HepG2 (cell line): ENCODE data around the gene KLK14. TPM values are rescaled to one million over a fixed set of nuclear protein-coding genes. Genes with fewer than 3 reads are reported as not detected.

Source experiments
- ATAC-seq: fragments of 200-7000 bp; cut with Tn5 transposase; 3 replicates; pipeline ENCODE4 v1.9.1; 2020; ENCODE audit warnings: mild to moderate bottlenecking, moderate library complexity
- BruUV-seq: library from RNA; stranded (reverse); fragments of 400-500 nt; replicated peaks from 2 replicates; lab custom pipeline; 2021; lab: Mats Ljungman, UMichigan
- CTCF ChIA-PET: fragments of 300-600 bp; formaldehyde crosslinking; extraction: SDS; loops from one replicate; lab custom pipeline; 2021; ENCODE audit warnings: low total read pairs, inconsistent platforms, low intra/inter-chr PET ratio; lab: Yijun Ruan, JAX
- POLR2A ChIA-PET: fragments of 350-600 bp; sonication (Branson Sonifier 250); formaldehyde crosslinking; loops from one replicate; lab custom pipeline; 2020; ENCODE audit warnings: antibody characterized with exemption, inconsistent platforms; lab: Yijun Ruan, JAX
- DNase-seq: peaks from one replicate; pipeline ENCODE4 v3.0.0-alpha.2; 2015; ENCODE audit warnings: low spot score
- FAIRE-seq: peaks from 3 replicates; lab custom pipeline; 2011; peaks lifted over from hg19 to GRCh38; lab: Jason Lieb, UNC
- H2AFZ ChIP-seq: one replicate; pipeline ENCODE4 v1.6.1; 2011; ENCODE audit warnings: low read length, inconsistent platforms
- H3K27ac ChIP-seq: fragments of 300-600 bp; 3 replicates; pipeline ENCODE4 v1.8.0; 2011; ENCODE audit warnings: mixed run types, mild to moderate bottlenecking, mixed read lengths, low read length, inconsistent platforms; ENCODE audit not compliant: insufficient read depth; ENCODE audit errors: extremely low read length
- H3K27me3 ChIP-seq, 2 experiments: fragments of 200-600 bp in 1 of 2; 2 replicates in 1 of 2; 3 replicates in 1 of 2; pipeline versions ENCODE4 v1.6.0 to v1.8.0; 2011; ENCODE audit warnings: low read length in 2 of 2, mild to moderate bottlenecking in 2 of 2, moderate library complexity in 2 of 2, inconsistent platforms in 1 of 2; ENCODE audit not compliant: insufficient read depth in 2 of 2, control insufficient read depth in 1 of 2
- H3K36me3 ChIP-seq, 2 experiments: fragments of 200-600 bp in 1 of 2; replicated peaks in 1 of 2; 2 replicates in 1 of 2; 3 replicates in 1 of 2; pipeline versions ENCODE4 v1.5.1 to v1.8.0; 2011; ENCODE audit warnings: low read length in 2 of 2, inconsistent platforms in 1 of 2; ENCODE audit not compliant: insufficient read depth in 2 of 2, control insufficient read depth in 1 of 2
- H3K4me1 ChIP-seq: 2 replicates; pipeline ENCODE4 v1.5.1; 2012; ENCODE audit warnings: low read length, inconsistent platforms; ENCODE audit not compliant: insufficient read depth
- H3K4me2 ChIP-seq: 2 replicates; pipeline ENCODE4 v1.6.0; 2011; ENCODE audit warnings: low read depth, low read length, inconsistent platforms
- H3K4me3 ChIP-seq, 3 experiments: fragments of 200-600 bp in 1 of 3; sonication (generic), shearing (Covaris generic) in 1 of 3; replicated peaks in 1 of 3; 2 replicates each; pipeline ENCODE4 v1.5.1; 2011 to 2016; ENCODE audit warnings: low read length in 3 of 3, inconsistent platforms in 2 of 3, low read depth in 2 of 3, mild to moderate bottlenecking in 2 of 3, control low read depth in 1 of 3, mixed read lengths in 1 of 3; ENCODE audit not compliant: insufficient read depth in 1 of 3
- H3K79me2 ChIP-seq: one replicate; pipeline ENCODE4 v1.6.1; 2011; ENCODE audit warnings: low read length, inconsistent platforms; ENCODE audit not compliant: insufficient read depth
- H3K9ac ChIP-seq: 2 replicates; pipeline ENCODE4 v1.6.0; 2011; ENCODE audit warnings: mild to moderate bottlenecking, low read depth, low read length, inconsistent platforms; ENCODE audit not compliant: insufficient read depth
- H3K9me3 ChIP-seq: 2 replicates; pipeline ENCODE4 v1.5.1; 2012; ENCODE audit warnings: mild to moderate bottlenecking, low read length
- H4K20me1 ChIP-seq: 2 replicates; pipeline ENCODE4 v1.6.0; 2011; ENCODE audit warnings: inconsistent platforms, mild to moderate bottlenecking, low read length, moderate library complexity; ENCODE audit not compliant: insufficient read depth
- BHLHE40 ChIP-seq: IDR thresholded peaks from 2 replicates; pipeline ENCODE4 v1.6.1; 2011; ENCODE audit warnings: low read length, improper control_type of control experiment
- PAWR ChIP-seq: sonication (generic); formaldehyde crosslinking; IDR thresholded peaks from 2 replicates; pipeline ENCODE4 v1.4.0; 2020; ENCODE audit warnings: missing genetic modification reagents, mild to moderate bottlenecking, borderline replicate concordance
- PTBP1 ChIP-seq: fragments of 200-400 bp; formaldehyde crosslinking; IDR thresholded peaks from 2 replicates; pipeline ENCODE4 v1.6.1; 2018; ENCODE audit warnings: low read length, low read depth; ENCODE audit not compliant: poor library complexity, severe bottlenecking
- REXO4 ChIP-seq: sonication (generic); formaldehyde crosslinking; IDR thresholded peaks from 2 replicates; pipeline ENCODE4 v1.8.0; 2022; ENCODE audit warnings: missing genetic modification reagents, mild to moderate bottlenecking, borderline replicate concordance
- TCF7L2 ChIP-seq: IDR thresholded peaks from 2 replicates; pipeline ENCODE4 v1.6.1; 2011; ENCODE audit warnings: mild to moderate bottlenecking, low read depth, low read length, moderate library complexity
- TFDP2 ChIP-seq: sonication (generic); formaldehyde crosslinking; IDR thresholded peaks from 2 replicates; pipeline ENCODE4 v1.4.0; 2020; ENCODE audit warnings: missing genetic modification reagents
- YEATS4 ChIP-seq: sonication (generic); formaldehyde crosslinking; IDR thresholded peaks from 2 replicates; pipeline ENCODE4 v1.4.0; 2020; ENCODE audit warnings: missing genetic modification reagents, borderline replicate concordance
- ZC3H4 ChIP-seq: sonication (generic); formaldehyde crosslinking; IDR thresholded peaks from 2 replicates; pipeline ENCODE4 v1.4.0; 2020; ENCODE audit warnings: missing genetic modification reagents, borderline replicate concordance
- ZNF430 ChIP-seq: sonication (generic); formaldehyde crosslinking; IDR thresholded peaks from 2 replicates; pipeline ENCODE4 v1.9.0; 2021; ENCODE audit warnings: mild to moderate bottlenecking, missing genetic modification reagents
- ZNF543 ChIP-seq: sonication (generic); formaldehyde crosslinking; IDR thresholded peaks from 2 replicates; pipeline ENCODE4 v1.4.0; 2020; ENCODE audit warnings: mild to moderate bottlenecking, missing genetic modification reagents
- WGBS: methylation state at CpG from one replicate; pipeline ENCODE4 v1.1.6; 2017; ENCODE audit warnings: low lambda C conversion rate; 5-methylcytosine and 5-hydroxymethylcytosine counted together
- in situ Hi-C: cut with HindIII; loops from 2 replicates; pipeline ENCODE4 v1.10.0; 2017; ENCODE audit warnings: low pct_unique_long_range_greater_than_20kb; ENCODE audit not compliant: extremely low pct_ligation_motif_present
- intact Hi-C: fragments of 100-400 bp; cut with micrococcal nuclease; formaldehyde crosslinking; loops from one replicate; pipeline ENCODE4 v1.10.0; 2022; ENCODE audit not compliant: unreplicated experiment
- polyA plus RNA-seq, 8 experiments: library from polyadenylated mRNA; depleted of rRNA in 3 of 8; stranded (reverse) in 7 of 8; unstranded in 1 of 8; fragments of >200 nt; fragmentation: Illumina TruSeq in 4 of 8; extraction: Trizol in 4 of 8; gene quantifications; 2 replicates each; pipeline versions ENCODE4 v1.2.1 to v1.2.3, GENCODE V29; 2011 to 2016; ENCODE audit warnings: low read depth in 4 of 8, missing spikeins in 1 of 8, mixed read lengths in 1 of 8; ENCODE audit not compliant: insufficient read depth in 1 of 8
- total RNA-seq, 5 experiments: library from RNA; depleted of rRNA; stranded (reverse); fragments of >200 nt; fragmentation: Illumina TruSeq; extraction: Trizol; gene quantifications; 2 replicates each; pipeline ENCODE4 v1.2.3, GENCODE V29; 2016; ENCODE audit warnings: low read depth in 1 of 5
- TF ChIP-seq, protein P1 (sequence below): sonication (generic); formaldehyde crosslinking; IDR thresholded peaks from 2 replicates; pipeline ENCODE4 v1.4.0; 2020; ENCODE audit warnings: mild to moderate bottlenecking, missing genetic modification reagents
- TF ChIP-seq, protein P2 (sequence below): sonication (generic); formaldehyde crosslinking; conservative IDR thresholded peaks from 2 replicates; pipeline ENCODE4 v1.8.1; 2023; ENCODE audit warnings: missing genetic modification reagents
- TF ChIP-seq, protein P3 (sequence below): IDR thresholded peaks from 2 replicates; pipeline ENCODE4 v1.6.1; 2016; ENCODE audit warnings: low read depth, control low read depth
- TF ChIP-seq, protein P4 (sequence below): sonication (generic); formaldehyde crosslinking; IDR thresholded peaks from 2 replicates; pipeline ENCODE4 v1.4.0; 2020; ENCODE audit warnings: missing genetic modification reagents

The KLK14 gene
- total and polyA plus RNA-seq, 2 of the 13 experiments (the other 11 are each of a cell fraction or from before 2014, with no cell fraction given): not detected

DNA sequence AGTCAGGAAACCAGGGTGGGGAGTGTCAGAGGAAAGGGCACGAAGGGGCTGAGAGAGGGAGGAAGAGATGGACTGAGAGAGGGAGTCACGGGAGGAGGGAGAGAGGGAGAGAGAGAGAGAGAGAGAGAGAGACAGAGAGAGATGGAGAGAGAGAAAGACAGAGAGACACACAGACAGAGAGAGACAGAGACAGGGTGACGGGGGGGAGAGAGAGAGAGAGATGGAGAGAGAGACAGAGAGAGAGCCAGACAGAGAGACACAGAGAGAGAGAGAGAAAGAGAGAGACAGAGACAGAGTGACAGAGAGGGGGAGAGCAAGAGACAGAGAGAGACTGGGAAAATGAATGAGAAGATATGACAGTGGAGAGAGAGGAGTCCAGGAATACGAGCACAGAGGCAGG, 494 bp upstream of the KLK14 start:
- FAIRE-seq: no peak
- under 1% methylated on average over 4 of the region's 4 CpGs for WGBS
- no peak for DNase-seq
- intact Hi-C loops: no loop called here
- Histone ChIP-seq H3K27me3 (peaks cover 3 to 36% of the 10 kb centered on the region in 2 experiments; a peak in 4 of 5 replicates), H3K36me3 (no peaks in the 10 kb centered on the region), H3K4me1 (no peaks in the 10 kb centered on the region), H3K9ac (no peak overlapping the region), H3K4me3 (no peak overlapping the region), H3K27ac (no peak overlapping the region), H3K79me2 (no peaks in the 10 kb centered on the region), H2AFZ (no peak overlapping the region), H3K9me3 (no peaks in the 10 kb centered on the region), H3K4me2 (no peak overlapping the region), H4K20me1 (no peaks in the 10 kb centered on the region)
- ChIA-PET CTCF (no interaction called here), POLR2A (no interaction called here)
- ATAC-seq: no peak
- TF ChIP-seq, protein P1, sequence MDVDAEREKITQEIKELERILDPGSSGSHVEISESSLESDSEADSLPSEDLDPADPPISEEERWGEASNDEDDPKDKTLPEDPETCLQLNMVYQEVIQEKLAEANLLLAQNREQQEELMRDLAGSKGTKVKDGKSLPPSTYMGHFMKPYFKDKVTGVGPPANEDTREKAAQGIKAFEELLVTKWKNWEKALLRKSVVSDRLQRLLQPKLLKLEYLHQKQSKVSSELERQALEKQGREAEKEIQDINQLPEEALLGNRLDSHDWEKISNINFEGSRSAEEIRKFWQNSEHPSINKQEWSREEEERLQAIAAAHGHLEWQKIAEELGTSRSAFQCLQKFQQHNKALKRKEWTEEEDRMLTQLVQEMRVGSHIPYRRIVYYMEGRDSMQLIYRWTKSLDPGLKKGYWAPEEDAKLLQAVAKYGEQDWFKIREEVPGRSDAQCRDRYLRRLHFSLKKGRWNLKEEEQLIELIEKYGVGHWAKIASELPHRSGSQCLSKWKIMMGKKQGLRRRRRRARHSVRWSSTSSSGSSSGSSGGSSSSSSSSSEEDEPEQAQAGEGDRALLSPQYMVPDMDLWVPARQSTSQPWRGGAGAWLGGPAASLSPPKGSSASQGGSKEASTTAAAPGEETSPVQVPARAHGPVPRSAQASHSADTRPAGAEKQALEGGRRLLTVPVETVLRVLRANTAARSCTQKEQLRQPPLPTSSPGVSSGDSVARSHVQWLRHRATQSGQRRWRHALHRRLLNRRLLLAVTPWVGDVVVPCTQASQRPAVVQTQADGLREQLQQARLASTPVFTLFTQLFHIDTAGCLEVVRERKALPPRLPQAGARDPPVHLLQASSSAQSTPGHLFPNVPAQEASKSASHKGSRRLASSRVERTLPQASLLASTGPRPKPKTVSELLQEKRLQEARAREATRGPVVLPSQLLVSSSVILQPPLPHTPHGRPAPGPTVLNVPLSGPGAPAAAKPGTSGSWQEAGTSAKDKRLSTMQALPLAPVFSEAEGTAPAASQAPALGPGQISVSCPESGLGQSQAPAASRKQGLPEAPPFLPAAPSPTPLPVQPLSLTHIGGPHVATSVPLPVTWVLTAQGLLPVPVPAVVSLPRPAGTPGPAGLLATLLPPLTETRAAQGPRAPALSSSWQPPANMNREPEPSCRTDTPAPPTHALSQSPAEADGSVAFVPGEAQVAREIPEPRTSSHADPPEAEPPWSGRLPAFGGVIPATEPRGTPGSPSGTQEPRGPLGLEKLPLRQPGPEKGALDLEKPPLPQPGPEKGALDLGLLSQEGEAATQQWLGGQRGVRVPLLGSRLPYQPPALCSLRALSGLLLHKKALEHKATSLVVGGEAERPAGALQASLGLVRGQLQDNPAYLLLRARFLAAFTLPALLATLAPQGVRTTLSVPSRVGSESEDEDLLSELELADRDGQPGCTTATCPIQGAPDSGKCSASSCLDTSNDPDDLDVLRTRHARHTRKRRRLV (CRISPR knock-in tag): no peak
- TF ChIP-seq ZNF430 (CRISPR knock-in tag) (no peak), TCF7L2 (no peak), PTBP1 (no peak), REXO4 (CRISPR knock-in tag) (no peak), TFDP2 (CRISPR knock-in tag) (no peak), YEATS4 (CRISPR knock-in tag) (no peak), ZNF543 (no peak), PAWR (CRISPR knock-in tag) (no peak), ZC3H4 (CRISPR knock-in tag) (no peak), BHLHE40 (no peak)
- TF ChIP-seq, protein P2, sequence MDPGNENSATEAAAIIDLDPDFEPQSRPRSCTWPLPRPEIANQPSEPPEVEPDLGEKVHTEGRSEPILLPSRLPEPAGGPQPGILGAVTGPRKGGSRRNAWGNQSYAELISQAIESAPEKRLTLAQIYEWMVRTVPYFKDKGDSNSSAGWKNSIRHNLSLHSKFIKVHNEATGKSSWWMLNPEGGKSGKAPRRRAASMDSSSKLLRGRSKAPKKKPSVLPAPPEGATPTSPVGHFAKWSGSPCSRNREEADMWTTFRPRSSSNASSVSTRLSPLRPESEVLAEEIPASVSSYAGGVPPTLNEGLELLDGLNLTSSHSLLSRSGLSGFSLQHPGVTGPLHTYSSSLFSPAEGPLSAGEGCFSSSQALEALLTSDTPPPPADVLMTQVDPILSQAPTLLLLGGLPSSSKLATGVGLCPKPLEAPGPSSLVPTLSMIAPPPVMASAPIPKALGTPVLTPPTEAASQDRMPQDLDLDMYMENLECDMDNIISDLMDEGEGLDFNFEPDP (CRISPR knock-in tag): no peak
- TF ChIP-seq, protein P3, sequence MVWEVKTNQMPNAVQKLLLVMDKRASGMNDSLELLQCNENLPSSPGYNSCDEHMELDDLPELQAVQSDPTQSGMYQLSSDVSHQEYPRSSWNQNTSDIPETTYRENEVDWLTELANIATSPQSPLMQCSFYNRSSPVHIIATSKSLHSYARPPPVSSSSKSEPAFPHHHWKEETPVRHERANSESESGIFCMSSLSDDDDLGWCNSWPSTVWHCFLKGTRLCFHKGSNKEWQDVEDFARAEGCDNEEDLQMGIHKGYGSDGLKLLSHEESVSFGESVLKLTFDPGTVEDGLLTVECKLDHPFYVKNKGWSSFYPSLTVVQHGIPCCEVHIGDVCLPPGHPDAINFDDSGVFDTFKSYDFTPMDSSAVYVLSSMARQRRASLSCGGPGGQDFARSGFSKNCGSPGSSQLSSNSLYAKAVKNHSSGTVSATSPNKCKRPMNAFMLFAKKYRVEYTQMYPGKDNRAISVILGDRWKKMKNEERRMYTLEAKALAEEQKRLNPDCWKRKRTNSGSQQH (CRISPR knock-in tag): no peak
- TF ChIP-seq, protein P4, sequence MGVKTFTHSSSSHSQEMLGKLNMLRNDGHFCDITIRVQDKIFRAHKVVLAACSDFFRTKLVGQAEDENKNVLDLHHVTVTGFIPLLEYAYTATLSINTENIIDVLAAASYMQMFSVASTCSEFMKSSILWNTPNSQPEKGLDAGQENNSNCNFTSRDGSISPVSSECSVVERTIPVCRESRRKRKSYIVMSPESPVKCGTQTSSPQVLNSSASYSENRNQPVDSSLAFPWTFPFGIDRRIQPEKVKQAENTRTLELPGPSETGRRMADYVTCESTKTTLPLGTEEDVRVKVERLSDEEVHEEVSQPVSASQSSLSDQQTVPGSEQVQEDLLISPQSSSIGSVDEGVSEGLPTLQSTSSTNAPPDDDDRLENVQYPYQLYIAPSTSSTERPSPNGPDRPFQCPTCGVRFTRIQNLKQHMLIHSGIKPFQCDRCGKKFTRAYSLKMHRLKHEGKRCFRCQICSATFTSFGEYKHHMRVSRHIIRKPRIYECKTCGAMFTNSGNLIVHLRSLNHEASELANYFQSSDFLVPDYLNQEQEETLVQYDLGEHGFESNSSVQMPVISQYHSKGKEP (CRISPR knock-in tag): no peak
- in situ Hi-C loops: loop anchor here (25.0 kb wide), 1 partner anchor 146 kb away; no protein-coding TSS in a partner anchor
- no TSS peak for BruUV-seq
